HCT116 (cell line): ENCODE data around the gene CCDC154. TPM values are rescaled to one million over a fixed set of nuclear protein-coding genes. Genes with fewer than 3 reads are reported as not detected.

Source experiments
- ATAC-seq: fragments of 200-7000 bp; cut with Tn5 transposase; 2 replicates; pipeline ENCODE4 v1.9.1; 2020; ENCODE audit warnings: mild to moderate bottlenecking, moderate library complexity
- BruUV-seq: library from RNA; stranded (reverse); fragments of 400-500 nt; replicated peaks from 2 replicates; lab custom pipeline; 2021; lab: Mats Ljungman, UMichigan
- CTCF ChIA-PET: fragments of 300-600 bp; sonication (Branson Sonifier 250); formaldehyde crosslinking; loops from one replicate; lab custom pipeline; 2021; ENCODE audit warnings: antibody characterized with exemption; lab: Charles Lee
- POLR2A ChIA-PET: fragments of 300-600, 350-600 bp; sonication (Branson Sonifier 250); formaldehyde crosslinking; loops from one replicate; lab custom pipeline; 2021; ENCODE audit warnings: antibody characterized with exemption; lab: Charles Lee
- RAD21 ChIA-PET, 2 experiments: fragments of 300-600 bp; sonication (Branson Sonifier 250); formaldehyde crosslinking; loops; one replicate each; lab custom pipeline; 2023; ENCODE audit warnings: low total read pairs in 2 of 2; ENCODE audit not compliant: uncharacterized antibody in 2 of 2, unreplicated experiment in 2 of 2, low non-redundant PET in 1 of 2; lab: Charles Lee
- DNase-seq: peaks from one replicate; pipeline ENCODE4 v3.0.0-alpha.2; 2010; ENCODE audit warnings: low read depth, low spot score
- H2AFZ ChIP-seq: fragments of 200-600 bp; shearing (Covaris generic), sonication (generic); 2 replicates; pipeline ENCODE4 v1.6.1; 2017; ENCODE audit warnings: low read depth, mixed run types, mixed read lengths, antibody characterized with exemption, low read length; ENCODE audit not compliant: poor library complexity, severe bottlenecking
- H3K27ac ChIP-seq: 2 replicates; pipeline ENCODE4 v1.5.1; 2012; ENCODE audit warnings: low read depth, low read length
- H3K27me3 ChIP-seq: fragments of 200-600 bp; sonication (generic); 2 replicates; pipeline ENCODE4 v1.6.1; 2016; ENCODE audit warnings: mixed run types, low read length, mixed read lengths; ENCODE audit not compliant: insufficient read depth
- H3K36me3 ChIP-seq, 2 experiments: fragments of 200-500 bp in 1 of 2; fragments of 200-600 bp in 1 of 2; sonication (Bioruptor generic) in 1 of 2; sonication (generic) in 1 of 2; 2 replicates each; pipeline versions ENCODE4 v1.5.1 to v1.6.1; 2014 to 2016; ENCODE audit warnings: low read length in 2 of 2, inconsistent platforms in 1 of 2, mixed read lengths in 1 of 2, mixed run types in 1 of 2; ENCODE audit not compliant: insufficient read depth in 2 of 2, control insufficient read depth in 1 of 2
- H3K4me1 ChIP-seq, 2 experiments: fragments of 200-600 bp in 1 of 2; sonication (generic) in 1 of 2; 2 replicates each; pipeline versions ENCODE4 v1.5.1 to v1.6.1; 2012 to 2017; ENCODE audit warnings: low read length in 2 of 2, inconsistent platforms in 1 of 2, mild to moderate bottlenecking in 1 of 2, mixed read lengths in 1 of 2, mixed run types in 1 of 2, moderate library complexity in 1 of 2; ENCODE audit not compliant: insufficient read depth in 2 of 2, control insufficient read depth in 1 of 2
- H3K4me2 ChIP-seq: fragments of 200-600 bp; sonication (generic); 2 replicates; pipeline ENCODE4 v1.6.1; 2017; ENCODE audit warnings: mixed run types, low read length, mixed read lengths
- H3K4me3 ChIP-seq, 2 experiments: fragments of 200-600 bp in 1 of 2; sonication (generic) in 1 of 2; replicated peaks in 1 of 2; 2 replicates each; pipeline ENCODE4 v1.5.1; 2011 to 2016; ENCODE audit warnings: low read length in 2 of 2, control low read depth in 1 of 2, low read depth in 1 of 2, mild to moderate bottlenecking in 1 of 2, mixed read lengths in 1 of 2, mixed run types in 1 of 2
- H3K79me2 ChIP-seq: fragments of 200-600 bp; sonication (generic); 2 replicates; pipeline ENCODE4 v1.6.1; 2017; ENCODE audit warnings: mild to moderate bottlenecking, mixed run types, low read length, moderate library complexity, mixed read lengths; ENCODE audit not compliant: insufficient read depth
- H3K9ac ChIP-seq: fragments of 200-600 bp; sonication (generic); 2 replicates; pipeline ENCODE4 v1.6.1; 2016; ENCODE audit warnings: low read length, mixed read lengths
- H3K9me2 ChIP-seq: fragments of 200-600 bp; sonication (generic), shearing (Covaris generic); 2 replicates; pipeline ENCODE4 v1.6.1; 2017; ENCODE audit warnings: mixed run types, mild to moderate bottlenecking, moderate library complexity; ENCODE audit not compliant: insufficient read depth
- H3K9me3 ChIP-seq, 2 experiments: fragments of 200-500 bp in 1 of 2; fragments of 200-600 bp in 1 of 2; sonication (Bioruptor generic) in 1 of 2; sonication (generic) in 1 of 2; 2 replicates each; pipeline ENCODE4 v1.6.1; 2014 to 2017; ENCODE audit warnings: low read length in 2 of 2, mixed read lengths in 2 of 2, inconsistent platforms in 1 of 2, low read depth in 1 of 2, mild to moderate bottlenecking in 1 of 2, mixed run types in 1 of 2, moderate library complexity in 1 of 2; ENCODE audit not compliant: control insufficient read depth in 1 of 2, insufficient read depth in 1 of 2
- H4K20me1 ChIP-seq: fragments of 200-600 bp; sonication (generic), shearing (Covaris generic); 2 replicates; pipeline ENCODE4 v1.6.1; 2017; ENCODE audit warnings: mixed run types, mild to moderate bottlenecking, moderate library complexity; ENCODE audit not compliant: insufficient read depth
- CBX3 ChIP-seq: IDR thresholded peaks from 2 replicates; pipeline ENCODE4 v1.6.1; 2012; ENCODE audit warnings: low read depth
- CTCF ChIP-seq, 3 experiments: fragments of 200-600 bp in 1 of 3; sonication (generic) in 1 of 3; IDR thresholded peaks in 2 of 3; conservative IDR thresholded peaks in 1 of 3; 2 replicates each; pipeline ENCODE4 v1.5.1; 2012 to 2017; ENCODE audit warnings: low read depth in 2 of 3, low read length in 2 of 3, antibody characterized with exemption in 1 of 3, borderline replicate concordance in 1 of 3, control low read depth in 1 of 3, mild to moderate bottlenecking in 1 of 3, mixed read lengths in 1 of 3, mixed run types in 1 of 3, moderate library complexity in 1 of 3; ENCODE audit not compliant: insufficient read depth in 1 of 3
- EGR1 ChIP-seq: IDR thresholded peaks from 2 replicates; pipeline ENCODE4 v1.6.1; 2012; ENCODE audit warnings: low read depth
- ELF1 ChIP-seq: IDR thresholded peaks from 2 replicates; pipeline ENCODE4 v1.6.1; 2012; ENCODE audit warnings: low read depth, borderline replicate concordance
- EZH2phosphoT487 ChIP-seq: fragments of 200-600 bp; IDR thresholded peaks from 2 replicates; pipeline ENCODE4 v1.6.1; 2018; ENCODE audit warnings: antibody characterized with exemption, borderline replicate concordance
- JUND ChIP-seq: IDR thresholded peaks from 2 replicates; pipeline ENCODE4 v1.6.1; 2012
- POLR2A ChIP-seq: IDR thresholded peaks from 2 replicates; pipeline ENCODE4 v1.7.0; 2011; ENCODE audit warnings: borderline replicate concordance; ENCODE audit not compliant: insufficient read depth, insufficient read length; ENCODE audit errors: extremely low read depth
- POLR2AphosphoS5 ChIP-seq: IDR thresholded peaks from 2 replicates; pipeline ENCODE4 v1.6.1; 2011; ENCODE audit warnings: mild to moderate bottlenecking, low read depth, low read length, moderate library complexity
- RAD21 ChIP-seq: IDR thresholded peaks from 2 replicates; pipeline ENCODE4 v1.6.1; 2012; ENCODE audit warnings: low read depth, mild to moderate bottlenecking
- REST ChIP-seq: IDR thresholded peaks from 2 replicates; pipeline ENCODE4 v1.6.1; 2012; ENCODE audit warnings: low read depth
- SIN3A ChIP-seq: IDR thresholded peaks from 2 replicates; pipeline ENCODE4 v1.6.1; 2012; ENCODE audit warnings: low read depth
- SP1 ChIP-seq: IDR thresholded peaks from 2 replicates; pipeline ENCODE4 v1.6.1; 2012; ENCODE audit warnings: low read depth
- SRF ChIP-seq: IDR thresholded peaks from 2 replicates; pipeline ENCODE4 v1.6.1; 2012; ENCODE audit warnings: low read depth
- TCF7L2 ChIP-seq: IDR thresholded peaks from 2 replicates; pipeline ENCODE4 v1.7.0; 2011; ENCODE audit warnings: borderline replicate concordance, inconsistent platforms; ENCODE audit not compliant: insufficient read depth, insufficient read length; ENCODE audit errors: extremely low read depth
- ZBTB33 ChIP-seq: IDR thresholded peaks from 2 replicates; pipeline ENCODE4 v1.6.1; 2011; ENCODE audit warnings: mild to moderate bottlenecking, low read length, moderate library complexity; ENCODE audit not compliant: insufficient replicate concordance; ENCODE audit errors: extremely low read depth
- ZFX ChIP-seq: fragments of 450-650 bp; IDR thresholded peaks from 2 replicates; pipeline ENCODE4 v1.6.1; 2017
- ZNF274 ChIP-seq: fragments of 200-500 bp; sonication (Bioruptor generic); IDR thresholded peaks from 2 replicates; pipeline ENCODE4 v1.6.1; 2014; ENCODE audit warnings: mild to moderate bottlenecking, low read depth, low read length, inconsistent platforms
- intact Hi-C: fragments of 100-400 bp; cut with micrococcal nuclease; formaldehyde crosslinking; loops from 2 replicates; pipeline ENCODE4 v1.10.0; 2022
- total RNA-seq: library from RNA; stranded (reverse); gene quantifications from one replicate; pipeline ENCODE4 v1.2.1, GENCODE V29; 2021; ENCODE audit not compliant: unreplicated experiment
- TF ChIP-seq, protein P1 (sequence below): IDR thresholded peaks from 2 replicates; pipeline ENCODE4 v1.6.1; 2012
- TF ChIP-seq, protein P2 (sequence below): IDR thresholded peaks from 2 replicates; pipeline ENCODE4 v1.6.1; 2012

CCDC154 gene
- total RNA-seq, 1 experiment from 2014 or later = 1.7 TPM

DNA sequence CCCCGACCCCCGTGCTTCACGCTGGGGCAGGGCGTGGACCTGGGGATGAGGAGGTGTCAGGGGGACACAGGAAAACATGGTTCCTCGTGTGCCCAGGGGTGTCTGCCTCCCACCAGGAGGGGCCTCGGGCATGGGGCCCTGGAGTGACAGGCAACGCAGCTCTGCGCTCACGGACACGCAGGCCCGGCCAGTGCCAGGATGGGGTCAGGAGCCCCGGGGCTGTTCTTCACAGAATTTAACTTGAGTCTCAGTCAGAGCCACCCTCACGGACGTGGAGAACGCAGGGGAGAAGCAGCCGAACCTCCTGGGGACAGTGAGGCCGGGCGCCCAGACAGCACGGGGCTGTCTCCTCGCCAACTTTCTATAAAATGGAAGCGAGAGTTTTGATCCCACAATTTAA, 46.6 kb downstream of the CCDC154 start:
- DNase-seq (no peak), ATAC-seq (no peak)
- POLR2A ChIA-PET = no interaction called here
- no peaks in the 10 kb centered on the region for H3K4me1 ChIP-seq
- H3K4me3 ChIP-seq = no peak overlapping the region
- H3K9ac ChIP-seq = no peak overlapping the region
- no peak overlapping the region for H3K4me2 ChIP-seq
- intact Hi-C loops = no loop called here
- no peaks in the 10 kb centered on the region for H4K20me1 ChIP-seq
- TF ChIP-seq SRF (no peak), POLR2A (no peak), REST (no peak), TCF7L2 (no peak), SIN3A (no peak), ZNF274 (no peak), POLR2AphosphoS5 (no peak), SP1 (no peak), CTCF (IDR thresholded peaks at IDR 0.05 in 2 of 3, conservative IDR thresholded peaks at IDR 0.05 in 1 of 3; ENCODE audit: borderline replicate concordance in 1 of 3, insufficient read depth in 1 of 3, low read depth in 2 of 3, low read length in 2 of 3) (no peak), EZH2phosphoT487 (no peak), ELF1 (no peak), JUND (no peak), ZFX (no peak), CBX3 (no peak), ZBTB33 (no peak), EGR1 (no peak), RAD21 (no peak)
- TF ChIP-seq, protein P1, sequence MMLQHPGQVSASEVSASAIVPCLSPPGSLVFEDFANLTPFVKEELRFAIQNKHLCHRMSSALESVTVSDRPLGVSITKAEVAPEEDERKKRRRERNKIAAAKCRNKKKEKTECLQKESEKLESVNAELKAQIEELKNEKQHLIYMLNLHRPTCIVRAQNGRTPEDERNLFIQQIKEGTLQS = no peak
- TF ChIP-seq, protein P2, sequence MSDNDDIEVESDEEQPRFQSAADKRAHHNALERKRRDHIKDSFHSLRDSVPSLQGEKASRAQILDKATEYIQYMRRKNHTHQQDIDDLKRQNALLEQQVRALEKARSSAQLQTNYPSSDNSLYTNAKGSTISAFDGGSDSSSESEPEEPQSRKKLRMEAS = no peak
- no peak overlapping the region for H2AFZ ChIP-seq
- CTCF ChIA-PET = no interaction called here
- H3K79me2 ChIP-seq = no peaks in the 10 kb centered on the region
- H3K27me3 ChIP-seq = no peaks in the 10 kb centered on the region
- BruUV-seq = no TSS peak
- no peaks in the 10 kb centered on the region for H3K9me2 ChIP-seq
- no peaks in the 10 kb centered on the region for H3K9me3 ChIP-seq
- no peaks in the 10 kb centered on the region; a peak in 1 of 4 replicates for H3K36me3 ChIP-seq
- no peak overlapping the region for H3K27ac ChIP-seq
- RAD21 ChIA-PET = no interaction called here
